Nephron progenitor cell (in vitro differentiated cells): ENCODE results near the gene ARHGAP42.
A peak's percentile ranks its signal among the peaks of the same experiment; 100 is the strongest.

Source experiments
- DNase-seq: peaks from one replicate; pipeline ENCODE4 v3.0.0; 2021
- H3K27ac Mint-ChIP-seq: 2 replicates; pipeline ENCODE4 v1.8.0; 2021; ENCODE audit warnings: mild to moderate bottlenecking, moderate library complexity, mixed read lengths
- H3K27me3 Mint-ChIP-seq: 2 replicates; pipeline ENCODE4 v1.8.0; 2021; ENCODE audit warnings: mild to moderate bottlenecking, low read depth, mixed read lengths; ENCODE audit not compliant: poor library complexity
- H3K36me3 Mint-ChIP-seq: 2 replicates; pipeline ENCODE4 v1.8.0; 2021; ENCODE audit warnings: low read depth, mixed read lengths
- H3K4me1 Mint-ChIP-seq: 2 replicates; pipeline ENCODE4 v1.8.0; 2021; ENCODE audit warnings: mixed read lengths
- H3K4me3 Mint-ChIP-seq: 2 replicates; pipeline ENCODE4 v1.8.0; 2021; ENCODE audit warnings: mild to moderate bottlenecking, moderate library complexity, mixed read lengths
- H3K9me3 Mint-ChIP-seq: 2 replicates; pipeline ENCODE4 v1.8.0; 2021; ENCODE audit warnings: mild to moderate bottlenecking, moderate library complexity, mixed read lengths
- TF ChIP-seq, protein P1 (sequence below): fragments of 200-600 bp; sonication (generic); IDR thresholded peaks from 2 replicates; pipeline ENCODE4 v1.5.0; 2021; ENCODE audit warnings: antibody characterized with exemption

The ARHGAP42 gene

DNA sequence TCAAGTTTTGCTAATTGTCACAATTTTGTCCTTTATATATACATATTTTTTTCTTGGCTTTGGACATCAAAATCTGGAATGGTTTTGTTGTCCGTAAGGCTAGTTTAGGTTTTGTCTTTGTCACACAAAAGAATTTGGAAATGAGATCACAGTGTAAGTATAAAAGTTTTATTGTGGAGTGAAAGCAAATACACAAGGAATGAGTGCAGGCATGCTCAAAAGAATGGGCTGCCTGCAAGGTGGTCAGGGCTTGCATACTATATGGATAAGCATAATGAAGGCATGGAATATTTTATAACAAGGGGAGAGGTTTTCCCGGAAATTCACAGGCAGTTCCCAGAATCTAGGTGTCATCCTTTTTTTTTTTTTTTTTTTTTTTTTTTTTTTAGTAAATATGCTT lies 150.2 kb downstream of the ARHGAP42 start:
- no peak for DNase-seq

DNA sequence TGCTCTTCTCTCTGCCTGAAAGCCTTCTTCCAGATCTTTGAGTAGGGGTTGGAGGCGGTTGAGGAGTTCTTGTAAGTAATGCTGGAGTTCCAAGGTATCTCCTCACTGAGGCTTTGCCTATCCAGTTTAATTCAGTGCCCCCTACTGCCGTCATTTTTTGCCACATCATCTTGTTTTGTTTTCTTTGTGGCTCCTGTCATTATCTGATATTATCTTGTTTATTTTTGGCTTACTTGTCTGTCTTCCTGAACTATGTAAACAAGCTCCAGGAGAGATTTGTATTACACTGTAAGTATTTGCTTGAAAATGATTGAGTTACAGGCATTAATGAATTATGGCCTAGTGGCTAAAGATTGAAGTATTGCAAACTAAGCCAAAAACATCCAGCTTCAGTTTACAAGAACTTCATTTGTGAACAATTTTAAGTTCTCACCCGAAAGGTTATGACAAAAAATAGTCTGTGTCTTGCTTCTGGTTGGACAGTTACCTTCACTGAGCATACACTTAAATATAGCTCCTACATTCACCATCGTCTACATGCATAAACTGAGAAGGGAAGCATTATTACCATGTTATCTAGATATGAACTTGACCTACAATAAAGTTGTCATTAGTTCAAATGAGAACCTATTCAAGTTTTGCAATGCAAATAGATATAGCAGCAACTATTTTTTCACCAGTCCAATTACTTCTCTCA lies 154.8 kb downstream of the ARHGAP42 start:
- peaks cover 11% of the 10 kb centered on the region for H3K9me3 Mint-ChIP-seq
- TF ChIP-seq, protein P1, sequence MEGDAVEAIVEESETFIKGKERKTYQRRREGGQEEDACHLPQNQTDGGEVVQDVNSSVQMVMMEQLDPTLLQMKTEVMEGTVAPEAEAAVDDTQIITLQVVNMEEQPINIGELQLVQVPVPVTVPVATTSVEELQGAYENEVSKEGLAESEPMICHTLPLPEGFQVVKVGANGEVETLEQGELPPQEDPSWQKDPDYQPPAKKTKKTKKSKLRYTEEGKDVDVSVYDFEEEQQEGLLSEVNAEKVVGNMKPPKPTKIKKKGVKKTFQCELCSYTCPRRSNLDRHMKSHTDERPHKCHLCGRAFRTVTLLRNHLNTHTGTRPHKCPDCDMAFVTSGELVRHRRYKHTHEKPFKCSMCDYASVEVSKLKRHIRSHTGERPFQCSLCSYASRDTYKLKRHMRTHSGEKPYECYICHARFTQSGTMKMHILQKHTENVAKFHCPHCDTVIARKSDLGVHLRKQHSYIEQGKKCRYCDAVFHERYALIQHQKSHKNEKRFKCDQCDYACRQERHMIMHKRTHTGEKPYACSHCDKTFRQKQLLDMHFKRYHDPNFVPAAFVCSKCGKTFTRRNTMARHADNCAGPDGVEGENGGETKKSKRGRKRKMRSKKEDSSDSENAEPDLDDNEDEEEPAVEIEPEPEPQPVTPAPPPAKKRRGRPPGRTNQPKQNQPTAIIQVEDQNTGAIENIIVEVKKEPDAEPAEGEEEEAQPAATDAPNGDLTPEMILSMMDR, result no peak
- peaks cover 17% of the 10 kb centered on the region for H3K36me3 Mint-ChIP-seq
- no peak overlapping the region for H3K27ac Mint-ChIP-seq
- no peak overlapping the region for H3K4me3 Mint-ChIP-seq
- H3K4me1 Mint-ChIP-seq, result peaks cover 6% of the 10 kb centered on the region
- DNase-seq, result no peak
- peaks cover 5% of the 10 kb centered on the region for H3K27me3 Mint-ChIP-seq

More for the DNA sequence above, 150.2 kb downstream of the ARHGAP42 start:
- TF ChIP-seq, protein P1, result no peak
- Mint-ChIP-seq H3K4me1 (peaks cover 6% of the 10 kb centered on the region), H3K27ac (no peak overlapping the region), H3K9me3 (peaks cover 7% of the 10 kb centered on the region), H3K4me3 (no peak overlapping the region), H3K27me3 (peaks cover 2% of the 10 kb centered on the region), H3K36me3 (peaks cover 12% of the 10 kb centered on the region)

DNA sequence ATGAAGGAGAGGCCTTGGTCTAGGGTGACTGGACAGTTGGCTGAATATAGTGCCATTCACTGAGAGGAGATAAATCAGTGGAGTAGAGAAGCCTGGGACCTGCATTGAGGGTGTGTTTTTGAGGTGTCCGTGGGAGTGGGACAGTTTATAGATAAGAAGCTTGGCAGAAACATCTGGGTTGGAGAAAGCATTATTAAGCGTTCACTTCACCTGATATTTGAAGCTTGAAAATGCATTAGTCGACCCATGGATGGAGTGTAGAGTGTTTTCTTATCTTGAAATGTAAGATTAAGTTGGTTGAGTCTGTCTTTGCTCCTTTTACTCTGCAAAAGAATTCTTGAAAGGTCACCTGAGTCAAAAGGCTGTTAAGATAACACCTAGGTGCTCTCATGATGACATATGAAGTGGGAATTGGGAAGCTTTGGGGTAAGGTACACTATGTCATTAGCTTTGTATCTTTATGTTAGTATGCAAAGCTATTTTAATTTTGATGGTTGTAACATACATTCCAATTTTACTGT lies 160.7 kb downstream of the ARHGAP42 start:
- Mint-ChIP-seq H3K4me3 (no peak overlapping the region), H3K4me1 (no peaks in the 10 kb centered on the region), H3K36me3 (peaks cover 2% of the 10 kb centered on the region), H3K9me3 (peaks cover 1% of the 10 kb centered on the region), H3K27me3 (peaks cover under 1% of the 10 kb centered on the region), H3K27ac (peak overlapping the region; percentile 11)
- TF ChIP-seq, protein P1, result no peak
- no peak for DNase-seq

DNA sequence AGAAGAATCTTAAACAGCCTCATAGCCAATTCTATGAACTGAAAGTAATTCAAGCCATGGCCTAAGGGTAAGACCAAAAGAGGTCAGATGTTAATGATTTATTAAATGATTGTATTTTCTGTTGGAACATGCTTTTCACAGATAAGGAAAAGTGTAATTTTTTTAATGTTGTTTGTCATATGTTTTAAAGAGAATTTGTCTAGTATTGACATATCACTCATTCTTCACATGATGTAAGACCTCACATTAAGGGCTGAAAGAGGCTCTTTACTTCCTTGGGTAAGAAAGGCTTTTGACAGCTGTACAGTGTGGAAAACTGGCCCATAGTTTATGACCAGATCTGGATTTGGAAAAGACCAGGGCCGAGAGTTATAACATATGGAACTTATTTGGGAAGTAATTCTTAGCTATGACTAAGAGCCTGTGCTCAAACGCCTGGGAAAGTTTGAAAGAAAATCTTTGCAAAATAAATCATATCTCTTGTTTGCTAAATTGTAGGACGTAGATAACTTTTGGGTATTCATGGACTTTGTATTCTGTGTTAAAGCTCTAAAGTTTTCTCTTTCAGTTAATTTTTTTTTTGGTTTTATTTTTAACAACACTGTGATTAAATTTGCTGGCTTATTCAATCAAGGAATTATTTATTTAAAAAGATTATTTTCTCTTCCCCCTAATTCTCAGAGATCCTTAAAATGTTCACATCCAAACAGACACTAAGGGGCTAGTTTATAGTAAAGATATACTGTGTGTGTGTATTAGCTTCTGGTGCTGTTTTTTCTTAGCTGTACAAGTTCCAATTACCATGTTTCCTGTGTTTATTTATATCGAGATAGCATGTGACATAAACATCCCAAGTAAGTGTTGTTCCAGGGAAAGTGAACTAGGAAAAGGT lies 162.2 kb downstream of the ARHGAP42 start:
- TF ChIP-seq, protein P1, result no peak
- Mint-ChIP-seq H3K9me3 (no peaks in the 10 kb centered on the region), H3K27ac (peak overlapping the region; percentile 41), H3K36me3 (no peaks in the 10 kb centered on the region), H3K4me1 (no peaks in the 10 kb centered on the region), H3K27me3 (no peaks in the 10 kb centered on the region), H3K4me3 (no peak overlapping the region)
- DNase-seq, result no peak

DNA sequence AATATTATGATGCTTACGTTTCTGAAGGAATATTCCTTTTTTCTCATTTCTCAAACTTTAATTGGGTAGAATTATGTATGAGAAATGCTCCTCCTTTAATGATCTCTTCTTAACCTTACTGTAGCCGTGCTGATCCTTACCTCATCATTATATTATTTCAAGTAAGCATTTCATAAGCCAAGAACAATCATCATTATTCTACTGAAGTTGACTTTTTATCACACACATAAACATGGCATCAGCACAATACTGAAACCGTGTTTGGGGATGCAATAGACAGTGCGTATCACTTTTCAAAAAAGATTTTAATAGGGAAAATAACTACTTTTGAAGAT lies 162.8 kb downstream of the ARHGAP42 start:
- Mint-ChIP-seq H3K4me3 (no peak overlapping the region), H3K4me1 (peaks cover 5% of the 10 kb centered on the region), H3K27ac (peak overlapping the region; percentile 41), H3K36me3 (no peaks in the 10 kb centered on the region), H3K9me3 (no peaks in the 10 kb centered on the region), H3K27me3 (no peaks in the 10 kb centered on the region)
- TF ChIP-seq, protein P1, result no peak
- no peak for DNase-seq
